Lower leg skin (tissue), 4 donors: Measurements from ENCODE around the gene CSGALNACT2. TPM values are rescaled to one million over a fixed set of nuclear protein-coding genes. Genes with fewer than 3 reads are reported as not detected.
"Not testable (repeated sequence)": the region's sequence is repeated elsewhere in the genome, so short reads cannot be mapped to it uniquely, and the experiment has no call there.

Experiments used
- DNase-seq, 2 donors: peaks; one replicate each; pipeline ENCODE4 v3.0.0-alpha.2; 2019; ENCODE audit warnings: low spot score in 2 of 2
- H3K4me3 ChIP-seq: fragments of 200-600 bp; sonication (generic); 2 replicates; pipeline ENCODE4 v1.5.1; 2017; ENCODE audit warnings: mild to moderate bottlenecking, low read depth; ENCODE audit not compliant: poor library complexity, severe bottlenecking
- POLR2A ChIP-seq, 2 donors: fragments of 450-650 bp; IDR thresholded peaks; one replicate each; pipeline ENCODE4 v1.6.1; 2016 to 2017; ENCODE audit warnings: antibody characterized with exemption in 2 of 2, mild to moderate bottlenecking in 1 of 2, moderate library complexity in 1 of 2
- WGBS, 2 donors: methylation state at CpG; one replicate each; pipeline ENCODE4 v1.1.5; 2018; 5-methylcytosine and 5-hydroxymethylcytosine counted together
- intact Hi-C: fragments of 100-400 bp; cut with DNase I; formaldehyde crosslinking; loops from one replicate; pipeline ENCODE4 v1.15.0; 2023; ENCODE audit warnings: low total_unique reads
- total RNA-seq, 4 donors: library from RNA; depleted of rRNA; stranded (reverse); fragments of >200 nt; gene quantifications; one replicate each; pipeline ENCODE4 v1.1.0, GENCODE V29; 2016
- TF ChIP-seq, protein P1 (sequence below), 3 donors: fragments of 450-650 bp; IDR thresholded peaks; one replicate each; pipeline ENCODE4 v1.5.1; 2016; ENCODE audit warnings: antibody characterized with exemption in 3 of 3, mild to moderate bottlenecking in 3 of 3, moderate library complexity in 2 of 3

The CSGALNACT2 gene
- total RNA-seq, 4 donors from 2014 or later: 12.9 to 16.7 (median 15.4) TPM

DNA sequence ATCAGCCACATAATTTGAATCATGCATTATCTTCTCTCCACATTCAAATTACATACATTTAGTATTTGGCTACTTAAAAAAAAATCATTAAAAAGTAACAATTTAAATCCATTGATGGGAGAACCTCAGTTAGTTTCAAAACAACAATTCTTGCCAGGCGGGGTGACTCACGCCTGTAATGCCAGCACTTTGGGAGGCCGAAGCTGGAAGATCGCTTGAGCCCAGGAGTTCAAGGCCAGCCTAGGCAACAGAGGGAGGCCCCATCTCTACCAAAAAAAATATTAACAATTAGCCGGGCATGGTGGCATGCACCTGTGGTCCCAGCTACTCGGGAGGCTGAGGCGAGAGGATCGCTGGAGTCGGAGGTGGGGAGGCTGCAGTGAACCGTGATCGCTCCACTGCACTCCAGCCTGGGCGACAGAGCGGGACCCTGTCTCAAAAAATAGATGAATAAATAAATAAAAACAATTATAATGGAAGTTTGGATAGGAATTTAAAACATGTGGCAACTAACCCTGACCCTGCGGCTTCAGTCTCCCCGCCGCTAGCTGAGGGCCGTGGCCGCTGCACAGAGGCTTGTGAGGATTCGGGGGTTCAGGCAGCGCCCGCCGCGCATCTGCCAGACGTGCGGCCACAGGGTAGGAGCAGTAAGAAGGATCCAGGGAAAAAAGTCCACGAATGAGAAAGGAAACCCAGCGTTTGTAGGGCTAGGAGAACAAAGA is 1.1 kb upstream of the CSGALNACT2 start:
- intact Hi-C loops: no loop called here
- H3K4me3 ChIP-seq: peak overlapping the region; percentile 81
- no peak for DNase-seq
- TF ChIP-seq POLR2A (IDR thresholded peaks at IDR 0.05): no peak
- TF ChIP-seq, protein P1, sequence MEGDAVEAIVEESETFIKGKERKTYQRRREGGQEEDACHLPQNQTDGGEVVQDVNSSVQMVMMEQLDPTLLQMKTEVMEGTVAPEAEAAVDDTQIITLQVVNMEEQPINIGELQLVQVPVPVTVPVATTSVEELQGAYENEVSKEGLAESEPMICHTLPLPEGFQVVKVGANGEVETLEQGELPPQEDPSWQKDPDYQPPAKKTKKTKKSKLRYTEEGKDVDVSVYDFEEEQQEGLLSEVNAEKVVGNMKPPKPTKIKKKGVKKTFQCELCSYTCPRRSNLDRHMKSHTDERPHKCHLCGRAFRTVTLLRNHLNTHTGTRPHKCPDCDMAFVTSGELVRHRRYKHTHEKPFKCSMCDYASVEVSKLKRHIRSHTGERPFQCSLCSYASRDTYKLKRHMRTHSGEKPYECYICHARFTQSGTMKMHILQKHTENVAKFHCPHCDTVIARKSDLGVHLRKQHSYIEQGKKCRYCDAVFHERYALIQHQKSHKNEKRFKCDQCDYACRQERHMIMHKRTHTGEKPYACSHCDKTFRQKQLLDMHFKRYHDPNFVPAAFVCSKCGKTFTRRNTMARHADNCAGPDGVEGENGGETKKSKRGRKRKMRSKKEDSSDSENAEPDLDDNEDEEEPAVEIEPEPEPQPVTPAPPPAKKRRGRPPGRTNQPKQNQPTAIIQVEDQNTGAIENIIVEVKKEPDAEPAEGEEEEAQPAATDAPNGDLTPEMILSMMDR (IDR thresholded peaks at IDR 0.05): no peak
- 28 to 45% methylated on average over 27 of the region's 27 CpGs for WGBS, 2 donors

DNA sequence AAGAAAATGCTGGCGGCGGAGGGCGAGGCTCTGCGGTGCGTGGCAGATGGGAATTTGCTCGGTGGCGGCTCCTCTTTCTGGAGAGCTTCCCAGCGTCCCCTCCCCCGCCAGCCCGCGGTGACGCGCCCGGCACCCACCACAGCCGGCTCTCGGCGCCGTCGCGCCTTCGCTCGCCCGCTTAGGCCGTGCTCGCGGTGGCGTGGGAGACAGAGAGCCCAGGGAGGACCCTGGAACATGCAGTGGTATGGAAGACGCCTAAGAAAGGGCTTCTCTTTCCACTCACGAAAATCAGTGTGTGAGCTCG is 576 bp upstream of the CSGALNACT2 start:
- TF ChIP-seq, protein P1 (IDR thresholded peaks at IDR 0.05): no peak
- DNase-seq: no peak
- H3K4me3 ChIP-seq: peak overlapping the region; percentile 81
- intact Hi-C loops: no loop called here
- WGBS, 2 donors: 0 to 1% methylated on average over 24 to 30 of the region's 30 CpGs

DNA sequence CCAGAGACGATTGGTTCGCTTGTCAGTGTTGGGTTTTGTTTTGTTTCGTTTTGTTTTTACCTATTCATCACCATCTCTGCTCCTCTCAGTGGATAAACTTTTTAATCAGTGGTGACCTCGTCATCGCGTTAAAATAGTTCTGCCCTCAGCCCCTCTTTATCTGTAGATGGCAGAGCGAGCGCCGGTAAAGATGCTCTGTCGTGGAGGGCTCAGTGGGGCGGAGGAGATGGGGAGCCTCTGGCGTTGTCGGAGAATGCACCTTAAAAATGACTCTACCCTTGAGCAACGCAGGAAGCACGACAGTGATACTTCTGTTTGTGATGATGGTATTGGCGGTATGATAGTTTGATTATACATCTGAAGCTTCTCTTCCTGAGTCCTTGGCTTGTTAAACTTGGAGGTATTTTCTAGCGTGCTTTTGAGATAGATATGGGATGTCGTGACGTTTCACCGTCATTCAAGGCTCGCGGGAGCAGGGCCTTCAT is 554 bp downstream of the CSGALNACT2 start:
- intact Hi-C loops: no loop called here
- DNase-seq: no peak
- TF ChIP-seq POLR2A (IDR thresholded peaks at IDR 0.05): no peak
- TF ChIP-seq, protein P1 (IDR thresholded peaks at IDR 0.05): no peak
- WGBS, 2 donors: 0 to 1% methylated on average over 22 of the region's 22 CpGs
- H3K4me3 ChIP-seq: peak overlapping the region; percentile 81

DNA sequence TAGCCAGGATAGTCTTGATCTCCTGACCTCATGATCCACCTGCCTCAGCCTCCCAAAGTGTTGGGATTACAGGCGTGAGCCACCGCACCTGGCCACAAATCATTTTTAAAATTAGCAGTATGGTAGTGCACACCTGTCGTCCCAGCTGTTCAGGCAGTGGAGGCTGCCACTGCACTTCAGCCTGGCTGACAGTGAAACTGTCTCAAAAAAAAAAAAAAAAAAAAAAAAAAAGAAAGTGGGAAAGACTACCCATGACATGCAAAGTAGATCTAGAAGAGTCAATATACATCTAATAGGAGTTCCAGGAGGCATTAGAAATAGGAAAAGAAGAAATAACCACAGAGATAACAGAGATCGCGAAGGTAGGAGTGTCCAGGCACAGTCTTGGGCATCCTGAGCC is 3.2 kb downstream of the CSGALNACT2 start:
- 90 to 94% methylated on average over 5 of the region's 5 CpGs for WGBS, 2 donors
- H3K4me3 ChIP-seq: no peak overlapping the region
- TF ChIP-seq POLR2A (IDR thresholded peaks at IDR 0.05): no peak
- TF ChIP-seq, protein P1 (IDR thresholded peaks at IDR 0.05): no peak
- intact Hi-C loops: no loop called here
- no peak for DNase-seq

DNA sequence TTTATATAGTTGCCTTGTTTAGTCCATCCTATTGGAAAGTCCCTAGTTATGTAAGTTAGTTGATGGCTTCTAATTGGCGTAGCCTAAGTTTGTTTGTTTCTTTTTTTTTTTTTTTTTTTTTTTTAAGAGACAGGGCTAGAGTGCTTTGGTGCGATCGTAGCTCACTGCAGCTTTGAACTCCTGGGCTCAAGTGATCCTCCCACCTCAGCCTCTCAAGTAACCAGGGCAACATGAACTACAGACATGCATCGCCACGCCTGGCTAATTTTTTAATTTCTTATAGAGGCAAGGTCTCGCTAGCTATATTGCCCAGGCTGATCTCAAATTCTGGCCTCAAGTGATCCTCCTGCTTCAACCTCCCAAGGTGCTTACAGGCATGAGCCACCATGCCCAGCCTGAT is 7.1 kb downstream of the CSGALNACT2 start:
- no peak for TF ChIP-seq POLR2A (IDR thresholded peaks at IDR 0.05)
- TF ChIP-seq, protein P1 (IDR thresholded peaks at IDR 0.05): no peak
- 91 to 93% methylated on average over 6 of the region's 6 CpGs for WGBS, 2 donors
- DNase-seq: no peak
- intact Hi-C loops: no loop called here
- H3K4me3 ChIP-seq: no peak overlapping the region

DNA sequence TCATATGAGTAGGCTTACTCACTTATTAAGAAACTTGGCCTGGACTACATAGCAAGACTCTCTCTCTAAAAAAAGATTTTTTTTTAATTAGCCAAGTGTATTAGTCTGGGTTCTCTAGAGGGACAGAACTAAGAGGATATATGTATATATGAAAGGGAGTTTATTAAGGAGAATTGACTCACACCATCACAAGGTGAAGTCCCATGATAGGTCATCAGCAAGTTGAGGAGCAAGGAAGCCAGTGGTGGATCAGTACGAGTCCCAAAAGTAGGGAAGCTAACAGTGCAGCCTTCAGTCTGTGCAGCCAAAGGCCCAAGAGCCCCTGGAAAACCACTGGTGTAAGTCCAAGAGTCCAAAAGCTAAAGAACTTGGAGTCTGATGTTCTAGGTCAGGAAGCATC is 7.7 kb downstream of the CSGALNACT2 start:
- WGBS, 2 donors: 84 to 85% methylated on average over 1 of the region's 1 CpG
- H3K4me3 ChIP-seq, DNase-seq, intact Hi-C loops: not testable (repeated sequence)
